Renal cortical epithelial cell (primary cell): ENCODE data around the gene SFT2D1. TPM values are rescaled to one million over a fixed set of nuclear protein-coding genes. Genes with fewer than 3 reads are reported as not detected.

ENCODE experiments used
- DNase-seq: peaks from one replicate; pipeline ENCODE4 v3.0.0-alpha.2; 2011; ENCODE audit warnings: low read depth
- total RNA-seq: library from RNA; depleted of rRNA; stranded (reverse); fragments of >200 nt; gene quantifications from 2 replicates; pipeline ENCODE4 v1.2.3, GENCODE V29; 2014

The SFT2D1 gene
- total RNA-seq, 1 donor from 2014 or later: 49.9 TPM

DNA sequence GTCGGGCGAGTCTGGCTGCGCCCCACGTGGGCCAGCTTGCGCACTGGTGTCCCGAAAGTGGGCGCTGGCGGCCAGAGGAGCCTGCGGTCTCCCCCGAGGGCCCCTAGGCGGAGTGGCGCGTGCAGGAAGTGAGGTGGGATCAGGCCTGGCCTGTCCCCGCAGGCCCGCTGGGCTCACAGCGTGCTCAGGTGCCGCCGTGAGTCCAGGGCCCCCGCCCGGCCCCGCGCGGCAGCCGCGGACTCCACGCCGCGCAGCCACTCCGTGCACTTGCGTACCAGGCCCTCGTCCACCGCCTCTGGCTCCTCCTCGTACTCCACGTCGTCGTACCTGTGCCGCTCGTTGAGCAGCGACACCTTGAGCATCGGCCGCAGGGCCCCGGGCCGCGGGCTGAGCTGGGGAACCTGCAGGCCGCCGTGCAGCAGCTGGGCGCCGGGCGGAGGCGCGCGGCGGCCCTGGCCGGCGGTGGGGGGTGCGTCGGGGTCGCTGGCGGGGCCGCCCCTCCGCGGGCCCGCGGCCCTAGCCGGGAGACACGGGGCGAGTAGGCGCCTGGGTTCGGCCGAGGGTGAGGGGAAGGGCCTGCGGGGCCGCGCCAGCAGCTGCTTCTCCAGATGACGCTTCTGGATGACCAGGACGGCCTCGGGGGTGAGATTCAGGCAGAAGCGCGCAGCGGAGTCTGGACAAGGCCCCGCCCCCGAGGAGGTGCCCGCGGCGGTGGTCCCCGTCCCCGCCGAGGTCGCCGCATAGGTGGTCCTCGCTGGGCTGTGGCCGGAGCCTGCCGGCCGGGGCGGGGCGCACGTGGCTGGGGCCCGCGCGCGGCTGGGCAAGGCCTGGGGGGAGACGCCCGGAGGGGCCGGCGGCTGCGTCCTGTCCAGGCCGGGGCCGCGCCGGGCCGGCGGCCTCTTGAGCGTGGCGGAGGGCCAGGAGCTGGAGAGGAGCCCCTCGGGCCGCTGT, 35.0 kb downstream of the SFT2D1 start:
- DNase-seq: no peak

DNA sequence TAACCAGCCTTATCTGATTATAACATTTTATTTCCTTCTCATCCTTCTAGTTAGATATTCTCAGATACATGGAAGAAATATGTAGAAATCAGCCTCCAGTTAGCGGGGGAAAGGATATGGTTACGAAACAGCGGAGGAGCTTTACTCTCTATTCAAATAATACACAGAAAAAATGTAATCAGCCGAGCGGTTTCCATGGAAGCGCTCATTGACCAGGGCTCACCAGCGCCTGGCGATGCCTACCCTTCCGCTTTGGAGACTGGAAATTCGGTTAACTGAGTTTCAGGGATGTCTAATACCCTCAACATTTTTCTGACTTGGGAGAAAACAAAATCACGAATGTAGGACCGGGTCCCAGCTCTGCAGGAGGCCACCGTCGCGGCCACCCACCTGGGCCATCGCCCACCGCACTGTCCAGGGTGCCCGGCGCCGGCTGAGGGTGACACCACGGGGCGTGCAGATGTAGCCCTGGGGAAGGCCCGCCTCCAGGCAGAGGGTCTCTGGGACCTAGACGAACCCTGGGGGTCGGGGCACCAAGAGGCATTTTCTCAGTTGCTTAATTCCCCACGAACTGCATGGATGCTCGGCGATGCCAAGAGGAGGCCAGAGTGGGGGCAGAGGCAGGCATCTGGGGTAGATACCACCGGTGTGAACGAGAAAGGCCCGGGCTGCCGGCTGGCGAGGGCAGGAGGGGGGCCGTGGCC, 35.8 kb downstream of the SFT2D1 start:
- no peak for DNase-seq

DNA sequence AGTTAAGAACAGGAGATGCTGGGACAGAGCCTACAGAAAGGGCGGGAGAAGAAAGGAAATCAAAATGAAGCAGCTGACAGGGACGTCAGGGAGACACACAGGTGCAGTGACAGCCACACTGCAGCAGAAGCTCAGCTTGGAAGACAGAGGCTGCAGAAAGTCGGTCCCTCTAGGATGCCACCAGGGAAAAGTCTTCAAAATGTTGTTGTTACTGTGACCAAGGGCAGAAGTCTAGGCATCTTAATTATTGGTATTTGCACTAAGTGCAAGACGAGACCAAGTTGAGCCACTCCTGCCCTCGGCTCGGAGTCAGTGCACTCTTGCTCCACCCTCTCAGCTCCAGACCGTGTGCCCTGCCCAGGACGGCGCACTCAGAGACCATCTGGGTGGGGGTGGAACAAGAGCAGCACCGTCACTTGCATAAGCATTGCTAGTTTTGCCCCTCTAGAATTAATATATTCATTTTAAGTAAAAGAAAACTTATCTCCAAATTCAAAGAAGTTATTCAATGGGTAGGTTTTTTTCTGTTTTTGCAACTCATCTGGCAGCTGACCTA, 36.7 kb downstream of the SFT2D1 start:
- no peak for DNase-seq

DNA sequence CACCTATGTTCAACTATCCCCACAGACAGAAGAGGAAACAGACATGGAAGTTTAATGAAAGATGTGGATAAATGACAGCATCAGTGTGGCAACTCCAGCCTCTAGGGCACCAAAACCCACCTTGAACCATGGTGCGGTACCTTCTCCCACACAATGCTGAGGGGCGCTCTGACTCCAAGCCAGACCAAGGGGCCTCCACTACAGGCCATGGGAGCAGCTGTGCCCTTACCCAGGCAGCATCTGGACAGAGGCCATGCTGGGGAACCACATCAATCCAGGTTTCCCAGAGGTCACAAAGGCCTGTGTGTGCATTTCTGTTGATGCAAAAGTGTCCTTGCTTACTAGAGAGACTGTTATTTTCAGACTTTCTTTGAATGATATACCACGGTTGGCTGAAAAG, 38.2 kb downstream of the SFT2D1 start:
- DNase-seq: no peak

DNA sequence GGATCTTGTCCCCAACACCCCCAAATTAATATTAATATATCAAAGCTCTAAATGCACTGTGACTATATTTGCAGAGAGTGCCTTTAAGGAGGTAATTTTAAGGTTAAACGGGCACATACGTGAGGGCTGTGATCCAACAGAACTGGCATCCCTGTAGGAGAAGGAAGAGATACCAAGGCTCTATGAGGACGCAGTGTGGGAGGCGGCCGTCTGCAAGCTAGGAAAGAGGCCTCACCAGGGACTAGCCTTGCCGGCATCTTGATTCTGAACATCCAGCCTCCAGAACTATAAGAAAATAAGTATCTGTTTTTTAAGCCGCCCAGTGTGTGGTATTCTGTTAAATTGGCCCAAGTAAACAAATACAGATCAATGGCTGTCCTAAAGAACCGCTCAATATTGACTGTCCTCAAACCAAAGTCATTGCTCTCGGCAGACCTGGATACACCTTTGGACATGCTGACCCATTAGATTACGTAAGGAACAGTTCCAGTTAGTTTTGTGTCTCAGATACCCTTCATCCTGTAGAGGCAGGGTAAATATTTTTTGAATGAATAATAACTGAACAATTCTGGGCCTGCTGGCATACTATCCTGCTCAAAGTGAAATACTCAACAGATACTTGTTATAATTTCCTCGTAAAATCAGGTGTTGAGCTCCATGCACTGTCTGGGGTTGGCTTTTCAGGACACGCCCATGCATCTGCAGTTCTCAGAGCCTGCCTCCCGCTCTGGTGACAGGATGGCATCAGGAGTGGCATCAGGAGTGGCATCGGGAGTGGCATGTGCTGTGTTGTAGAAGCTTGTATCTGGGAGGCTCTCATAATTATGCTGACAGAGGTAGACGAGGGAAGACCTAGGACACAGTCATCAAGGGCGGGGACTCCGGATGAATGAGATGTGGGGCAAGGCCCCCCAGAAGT, 40.5 kb downstream of the SFT2D1 start:
- DNase-seq: no peak

DNA sequence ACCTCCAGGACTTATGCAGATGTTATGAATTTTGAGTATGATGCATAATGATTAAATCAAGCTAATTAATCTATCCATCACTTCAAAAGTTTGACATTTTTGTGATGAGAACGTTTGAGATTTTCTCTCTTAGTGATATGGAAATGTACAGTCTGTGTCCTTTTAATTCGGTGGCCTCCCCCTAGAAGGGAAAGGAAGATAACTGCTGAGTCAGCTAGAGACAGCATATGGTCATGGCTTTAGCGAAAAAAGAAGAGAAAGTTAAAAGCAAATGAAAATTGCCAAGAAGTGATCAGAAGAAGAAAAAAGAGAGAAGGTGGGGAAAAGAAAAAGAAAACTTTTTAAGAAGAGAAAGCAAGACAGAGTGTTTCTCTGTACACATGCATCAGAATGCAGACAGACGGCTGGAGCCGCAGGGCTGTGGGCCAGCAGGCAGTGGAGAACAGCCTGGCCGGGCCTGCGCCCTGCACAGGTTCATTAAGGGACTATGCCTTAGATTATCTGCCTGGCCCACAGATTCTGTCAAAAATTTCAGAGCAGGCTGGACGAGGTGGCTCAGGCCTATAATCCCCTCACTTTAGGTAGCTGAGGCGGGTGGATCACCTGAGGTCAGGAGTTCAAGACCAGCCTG, 41.9 kb downstream of the SFT2D1 start:
- no peak for DNase-seq

DNA sequence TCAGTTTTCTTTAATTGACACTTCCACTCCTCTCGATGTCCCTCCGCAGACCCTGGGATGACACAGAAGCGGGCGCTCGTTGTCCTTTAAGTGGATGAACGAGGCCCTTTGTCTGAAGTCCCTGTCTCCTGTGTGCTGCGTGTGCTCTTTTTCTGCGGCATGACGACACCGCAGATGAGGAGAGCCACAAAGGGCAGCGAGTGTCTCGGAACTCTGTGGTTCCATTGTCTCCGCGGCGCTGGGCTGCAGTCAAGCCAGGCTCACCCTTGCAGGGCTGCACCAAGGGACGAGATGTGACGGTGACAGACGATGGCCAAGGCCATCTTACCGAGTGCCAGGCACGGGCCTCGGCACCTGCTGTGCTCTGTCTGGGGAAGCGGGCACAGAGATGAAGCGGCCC, 44.7 kb downstream of the SFT2D1 start:
- no peak for DNase-seq

DNA sequence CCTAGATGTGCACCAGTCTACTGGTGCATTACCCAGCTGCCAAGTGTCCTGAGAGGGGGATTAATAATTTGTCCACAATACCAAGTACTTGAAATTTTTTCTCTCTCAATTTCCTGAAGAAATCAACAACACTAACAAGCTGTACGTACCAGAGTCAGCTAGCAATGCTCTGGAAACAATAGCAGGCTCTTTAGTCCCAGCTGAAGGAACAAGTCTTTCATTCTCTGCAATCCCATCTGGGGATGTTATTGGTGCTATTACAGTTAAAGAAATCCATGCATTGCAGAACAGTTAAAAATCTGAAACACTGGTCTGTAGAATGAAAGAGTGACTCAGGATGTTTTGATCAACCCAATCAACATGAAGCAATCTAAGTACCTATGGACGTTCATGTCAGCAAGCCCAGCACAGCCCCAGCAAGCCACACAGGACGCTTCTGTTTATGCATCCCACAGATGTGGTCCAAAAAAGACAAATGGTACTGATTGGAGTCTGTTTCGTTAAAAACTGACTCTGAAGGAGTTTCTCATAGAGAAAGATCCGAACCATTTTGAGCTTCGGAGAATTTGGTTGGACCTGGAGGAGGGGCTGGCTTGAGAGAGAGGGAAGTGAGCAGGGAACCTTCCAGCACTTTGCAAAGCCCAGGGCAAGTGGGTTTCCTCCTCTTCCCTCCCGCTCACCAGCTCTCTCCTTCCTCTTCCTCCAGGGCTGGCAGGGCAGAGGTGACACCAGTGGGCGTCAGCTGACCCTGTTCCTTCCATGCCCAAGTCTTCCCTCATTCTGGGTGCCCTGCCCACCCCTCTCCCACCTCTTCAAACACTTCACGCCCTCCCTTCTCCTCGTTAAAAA, 46.1 kb downstream of the SFT2D1 start:
- no peak for DNase-seq

DNA sequence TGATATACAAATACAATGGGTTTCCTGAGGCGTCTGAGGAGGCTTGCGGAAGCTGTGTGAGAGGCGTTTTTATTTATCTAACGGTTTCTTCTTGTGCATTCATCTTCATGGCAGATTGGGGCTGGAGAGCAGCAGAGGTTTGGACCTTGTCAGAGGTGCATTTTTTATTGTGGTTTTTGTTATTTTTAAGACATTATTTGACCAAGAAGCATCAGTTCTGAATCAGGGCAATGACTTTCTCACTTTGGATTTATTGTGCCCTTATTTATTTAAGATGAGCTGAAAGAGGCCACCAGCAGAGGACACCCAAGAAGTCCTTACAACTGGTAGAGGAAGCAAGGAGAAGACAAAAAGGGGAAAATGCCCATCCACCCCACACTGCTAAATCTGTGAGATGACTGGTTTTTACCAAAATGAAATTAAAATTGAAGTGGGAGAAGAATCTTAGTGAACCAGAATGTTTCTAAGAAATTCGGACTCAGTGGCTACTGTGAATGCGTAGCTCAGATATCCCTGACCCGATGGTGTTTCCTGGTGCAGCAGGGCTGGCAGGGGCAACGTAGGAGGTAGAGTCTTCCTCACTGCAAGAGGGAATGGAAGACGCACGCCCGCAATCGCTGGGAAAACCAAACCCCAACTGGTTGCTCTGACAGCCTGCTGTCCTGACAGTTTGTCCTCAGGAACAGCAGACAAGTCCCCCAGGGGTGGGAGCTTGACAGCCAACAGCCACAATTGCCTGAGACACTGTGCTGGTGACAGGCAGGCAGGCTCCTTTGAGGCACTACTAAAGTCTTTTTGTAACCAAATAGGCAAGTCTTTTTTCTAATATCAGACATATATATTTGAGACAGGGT, 48.4 kb downstream of the SFT2D1 start:
- DNase-seq: no peak

DNA sequence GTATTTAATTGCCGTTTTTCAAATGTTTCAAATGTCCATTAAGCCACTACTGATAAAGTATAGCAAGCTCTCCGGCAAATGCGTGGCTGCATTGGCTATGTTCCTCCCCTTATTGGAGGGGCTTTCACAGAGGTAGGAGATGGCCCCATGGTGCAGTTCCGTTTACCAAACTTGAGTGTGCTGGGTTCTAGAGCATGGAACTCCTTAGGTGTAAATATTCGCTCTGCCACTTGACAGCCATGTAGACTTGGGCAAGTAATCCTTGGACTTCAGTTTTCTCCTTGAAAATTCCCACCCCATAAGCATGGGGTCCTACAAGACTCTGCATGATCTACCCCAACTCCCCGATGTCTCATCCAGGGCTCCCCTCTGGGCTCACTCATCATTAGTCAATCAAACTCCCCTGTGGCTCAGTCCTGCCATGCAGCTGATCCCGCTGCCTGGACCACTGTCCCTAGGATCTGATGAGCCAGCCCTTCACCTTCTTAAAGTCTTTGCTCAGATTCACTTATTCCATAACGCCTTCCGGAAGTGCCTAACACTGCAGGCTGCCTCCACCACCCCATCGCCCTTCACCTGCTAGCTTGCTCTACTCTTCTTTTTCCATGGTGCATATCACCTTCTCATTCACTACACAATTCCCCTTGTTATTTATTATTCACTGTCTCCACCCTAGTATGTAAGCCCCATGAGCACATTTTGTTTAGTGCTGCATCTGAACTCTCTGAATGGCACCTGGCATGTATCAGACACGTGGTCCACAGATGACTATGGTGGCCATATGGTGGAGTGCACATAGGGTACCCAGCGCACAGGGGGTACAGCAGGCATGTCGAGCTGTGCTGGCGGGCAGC, 52.9 kb downstream of the SFT2D1 start:
- DNase-seq: no peak

DNA sequence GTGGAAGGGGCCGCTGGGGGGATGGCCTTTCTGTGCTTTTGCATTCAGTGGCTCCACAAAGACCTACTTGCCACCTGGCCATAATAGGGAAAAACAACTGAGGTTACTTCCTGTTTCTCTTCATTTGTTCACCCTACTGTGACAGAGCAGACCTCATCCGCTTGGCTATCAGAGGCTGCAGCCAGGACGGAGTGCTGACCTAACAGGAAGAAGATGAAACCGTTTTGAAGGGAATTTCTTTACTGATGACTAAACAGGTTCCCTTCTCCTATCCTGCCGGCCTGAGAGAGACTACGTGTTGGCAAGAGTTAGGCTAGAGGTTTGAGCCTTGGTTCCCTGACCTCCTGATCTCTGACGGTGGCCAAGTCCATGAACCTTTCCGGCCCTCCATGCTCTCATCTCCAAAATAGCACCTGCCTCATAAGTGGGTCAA, 55.5 kb downstream of the SFT2D1 start:
- DNase-seq: peak; percentile 81

DNA sequence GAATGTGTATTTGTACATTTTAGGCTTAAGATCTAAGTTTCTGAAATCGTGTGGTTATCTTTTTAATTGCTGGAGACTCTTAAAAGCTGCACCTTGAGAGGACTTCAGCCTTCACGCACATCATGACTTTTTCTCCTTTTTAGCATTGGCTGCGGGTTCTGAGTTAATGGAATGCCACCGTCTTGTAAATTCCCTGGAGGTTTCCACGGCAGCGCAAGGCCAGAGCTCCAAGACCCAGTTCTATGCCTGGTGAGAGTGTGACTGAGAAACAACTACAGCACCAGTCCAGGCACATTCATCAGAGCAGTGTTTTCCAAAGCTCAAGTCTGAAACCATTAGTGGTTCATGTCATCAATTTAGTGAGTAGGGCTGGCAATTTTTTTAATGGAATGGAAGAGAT, 57.1 kb downstream of the SFT2D1 start:
- no peak for DNase-seq

DNA sequence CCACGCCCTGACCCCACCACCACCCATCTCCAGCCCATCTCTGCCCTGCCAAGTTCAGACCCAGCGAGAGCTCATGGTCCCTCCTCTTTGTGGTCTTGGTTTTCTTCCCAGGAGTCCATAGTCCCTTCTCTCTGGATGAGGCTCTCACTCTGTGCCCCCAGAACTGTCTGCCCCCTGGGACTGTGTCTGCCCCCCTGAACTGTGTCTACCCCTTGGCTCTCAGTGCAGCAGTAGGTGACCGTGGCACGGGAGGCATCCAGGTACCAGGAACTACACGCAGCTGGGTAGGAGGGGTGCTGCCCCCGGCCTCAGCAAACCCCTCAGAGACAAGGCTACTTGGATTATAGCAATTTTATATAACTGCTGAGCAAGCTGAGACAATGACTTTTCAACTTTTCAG, 57.7 kb downstream of the SFT2D1 start:
- no peak for DNase-seq

DNA sequence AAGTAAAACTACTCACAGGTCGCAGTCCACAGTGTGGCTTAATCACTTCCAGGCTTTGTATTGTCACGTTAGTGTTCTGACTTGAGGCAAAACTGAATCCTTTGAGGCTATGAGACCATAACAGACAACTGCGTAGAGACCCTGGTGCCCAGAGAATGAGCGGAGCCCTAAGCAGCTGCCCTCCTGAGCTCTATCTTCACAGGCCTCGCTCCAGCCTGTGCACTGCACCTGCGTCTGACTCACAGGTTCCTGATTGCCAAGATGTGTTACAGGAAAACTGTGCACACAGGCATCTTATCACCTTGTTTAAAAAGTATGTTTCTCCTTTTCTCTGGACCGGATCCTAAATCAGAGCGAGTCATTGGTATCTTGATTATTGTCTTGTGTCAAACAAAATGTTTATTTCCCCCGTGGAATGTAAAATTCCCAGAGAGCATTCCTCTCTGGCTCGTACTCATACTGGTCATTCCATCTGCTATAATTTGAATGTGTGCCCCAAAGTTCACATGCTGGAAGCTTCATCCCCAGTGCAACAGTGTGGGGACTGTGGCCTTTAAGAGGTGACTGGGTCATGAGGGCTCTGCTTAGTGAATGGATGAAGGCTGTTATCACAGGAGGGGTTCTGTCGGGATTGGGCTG, 59.8 kb downstream of the SFT2D1 start:
- no peak for DNase-seq

DNA sequence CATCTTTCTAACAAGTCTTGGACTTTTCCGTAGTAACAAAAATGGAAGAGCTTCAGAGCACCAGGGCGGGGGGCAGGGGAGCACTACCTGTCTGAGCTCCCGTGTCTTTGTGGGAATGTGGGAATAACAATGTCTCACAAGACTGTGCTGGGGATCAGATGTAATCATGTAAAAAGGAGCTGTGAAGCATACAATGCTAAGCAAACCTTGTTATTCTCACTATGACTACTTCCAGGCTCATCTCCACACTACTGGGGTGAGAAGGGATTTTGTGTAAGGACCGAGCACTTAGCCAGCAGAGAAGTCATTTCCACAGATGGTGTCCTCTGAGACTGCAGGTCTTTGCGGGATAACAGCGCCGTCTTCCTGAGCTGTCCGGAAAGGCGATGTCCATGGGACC, 61.2 kb downstream of the SFT2D1 start:
- DNase-seq: no peak

DNA sequence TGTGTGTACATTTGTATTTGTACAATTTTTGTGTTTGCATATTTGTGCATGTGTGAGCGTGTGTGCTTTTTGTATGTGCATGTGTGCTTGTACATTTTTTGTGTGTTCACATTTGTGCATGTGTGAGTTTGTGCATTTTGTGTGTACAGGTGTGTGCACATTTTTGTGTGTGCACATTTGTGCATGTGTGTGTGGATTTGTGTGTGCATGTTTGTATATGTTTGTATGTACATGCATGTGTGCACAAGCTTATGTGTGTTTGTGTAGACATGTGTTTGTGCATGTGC, 63.0 kb downstream of the SFT2D1 start:
- no peak for DNase-seq

DNA sequence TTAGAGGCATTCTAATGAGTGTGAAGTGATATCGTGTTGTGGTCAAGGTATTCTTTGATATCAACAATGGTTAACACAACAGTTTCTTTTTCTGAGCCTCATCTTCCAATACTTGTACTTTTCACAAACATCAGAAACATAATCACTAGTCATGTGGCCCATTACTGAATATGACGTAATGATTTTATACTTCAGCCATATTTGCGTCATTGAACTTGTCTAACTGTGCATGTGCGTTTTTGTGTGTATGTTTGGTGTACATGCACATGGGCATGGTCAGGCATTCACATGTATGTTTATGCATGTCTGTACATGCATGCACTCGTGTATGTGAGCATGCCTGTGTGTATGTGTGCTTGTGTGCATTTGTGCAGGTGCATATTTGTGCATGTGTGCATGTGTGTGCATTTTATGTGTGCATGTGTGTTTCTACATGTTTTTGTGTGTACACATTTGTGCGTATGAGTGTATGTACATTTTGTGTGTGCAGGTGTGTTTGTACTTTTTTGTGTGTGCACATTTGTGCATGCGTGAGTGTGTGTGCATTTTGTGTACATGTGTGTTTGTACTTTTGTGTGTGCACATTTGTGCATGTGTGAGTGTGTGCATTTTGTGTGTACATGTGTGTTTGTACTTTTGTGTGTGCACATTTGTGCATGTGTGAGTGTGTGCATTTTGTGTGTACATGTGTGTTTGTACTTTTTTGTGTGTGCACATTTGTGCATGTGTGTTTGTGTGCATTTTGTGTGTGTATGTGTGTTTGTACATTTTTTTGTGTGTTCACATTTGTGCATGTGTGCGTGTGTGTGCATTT, 63.6 kb downstream of the SFT2D1 start:
- DNase-seq: no peak
